H9 (cell line): ENCODE data around the gene SORCS2. TPM values are rescaled to one million over a fixed set of nuclear protein-coding genes. Genes with fewer than 3 reads are reported as not detected.

Experiments
- DNase-seq: peaks from one replicate; pipeline ENCODE4 v3.0.0-alpha.2; 2017
- H2AFZ ChIP-seq: one replicate; pipeline ENCODE4 v1.6.1; 2013; ENCODE audit warnings: mild to moderate bottlenecking, low read length, control low read depth, moderate library complexity
- H2AK5ac ChIP-seq: 2 replicates; pipeline ENCODE4 v1.6.1; 2013; ENCODE audit warnings: low read length, control low read depth, mixed read lengths; ENCODE audit not compliant: insufficient read length
- H2BK120ac ChIP-seq: one replicate; pipeline ENCODE4 v1.6.1; 2013; ENCODE audit warnings: low read depth, mild to moderate bottlenecking, low read length, control low read depth, inconsistent platforms; ENCODE audit not compliant: poor library complexity, severe bottlenecking
- H2BK12ac ChIP-seq: 2 replicates; pipeline ENCODE4 v1.6.1; 2013; ENCODE audit warnings: low read length, control low read depth, mixed read lengths, low read depth; ENCODE audit not compliant: insufficient read length
- H2BK15ac ChIP-seq: 2 replicates; pipeline ENCODE4 v1.6.1; 2013; ENCODE audit warnings: low read depth, low read length, control low read depth
- H2BK20ac ChIP-seq: one replicate; pipeline ENCODE4 v1.6.1; 2013; ENCODE audit warnings: low read depth, mild to moderate bottlenecking, low read length, control low read depth, inconsistent platforms; ENCODE audit not compliant: poor library complexity, severe bottlenecking
- H2BK5ac ChIP-seq: 2 replicates; pipeline ENCODE4 v1.6.1; 2013; ENCODE audit warnings: low read length, control low read depth, mixed read lengths; ENCODE audit not compliant: insufficient read length
- H3K14ac ChIP-seq: 2 replicates; pipeline ENCODE4 v1.6.1; 2013; ENCODE audit warnings: low read length, control low read depth; ENCODE audit not compliant: insufficient read depth
- H3K18ac ChIP-seq: 2 replicates; pipeline ENCODE4 v1.6.1; 2013; ENCODE audit warnings: low read depth, mild to moderate bottlenecking, mixed read lengths, low read length, control low read depth; ENCODE audit not compliant: insufficient read length
- H3K23ac ChIP-seq: 2 replicates; pipeline ENCODE4 v1.6.1; 2013; ENCODE audit warnings: low read length, control low read depth, mixed read lengths, low read depth; ENCODE audit not compliant: insufficient read length
- H3K23me2 ChIP-seq: 2 replicates; pipeline ENCODE4 v1.6.1; 2013; ENCODE audit warnings: low read depth, mild to moderate bottlenecking, mixed read lengths, low read length, control low read depth; ENCODE audit not compliant: insufficient read length, poor library complexity, severe bottlenecking
- H3K27ac ChIP-seq: 2 replicates; pipeline ENCODE4 v1.5.1; 2013; ENCODE audit warnings: low read length, control low read depth, mixed read lengths, low read depth; ENCODE audit not compliant: insufficient read length
- H3K27me3 ChIP-seq: 2 replicates; pipeline ENCODE4 v1.6.1; 2013; ENCODE audit warnings: low read length, control low read depth, inconsistent platforms; ENCODE audit not compliant: insufficient read depth
- H3K4ac ChIP-seq: 2 replicates; pipeline ENCODE4 v1.6.1; 2013; ENCODE audit warnings: low read depth, mild to moderate bottlenecking, control low read depth, inconsistent platforms, low read length, moderate library complexity
- H3K4me1 ChIP-seq: 2 replicates; pipeline ENCODE4 v1.6.1; 2013; ENCODE audit warnings: low read length, control low read depth, inconsistent platforms; ENCODE audit not compliant: insufficient read depth
- H3K4me2 ChIP-seq: 2 replicates; pipeline ENCODE4 v1.6.1; 2013; ENCODE audit warnings: low read length, control low read depth, mixed read lengths; ENCODE audit not compliant: insufficient read length, insufficient read depth
- H3K56ac ChIP-seq: 2 replicates; pipeline ENCODE4 v1.6.1; 2013; ENCODE audit warnings: low read depth, mild to moderate bottlenecking, mixed read lengths, low read length, control low read depth; ENCODE audit not compliant: insufficient read length
- H3K79me1 ChIP-seq: 2 replicates; pipeline ENCODE4 v1.6.1; 2013; ENCODE audit warnings: low read depth, mild to moderate bottlenecking, moderate library complexity, low read length, control low read depth, inconsistent platforms; ENCODE audit not compliant: insufficient read depth, poor library complexity, severe bottlenecking
- H3K79me2 ChIP-seq: 2 replicates; pipeline ENCODE4 v1.6.1; 2013; ENCODE audit warnings: low read length, control low read depth, inconsistent platforms; ENCODE audit not compliant: insufficient read depth
- H3K9ac ChIP-seq: 2 replicates; pipeline ENCODE4 v1.6.1; 2013; ENCODE audit warnings: low read length, control low read depth, mixed read lengths; ENCODE audit not compliant: insufficient read length; ENCODE audit errors: extremely low read depth
- H3K9me3 ChIP-seq: one replicate; pipeline ENCODE4 v1.6.1; 2013; ENCODE audit warnings: low read depth, low read length, inconsistent platforms; ENCODE audit not compliant: control insufficient read depth
- H3T11ph ChIP-seq: one replicate; pipeline ENCODE4 v1.6.1; 2013; ENCODE audit warnings: mild to moderate bottlenecking, low read length, control low read depth, inconsistent platforms
- H4K20me1 ChIP-seq: one replicate; pipeline ENCODE4 v1.6.1; 2013; ENCODE audit not compliant: control insufficient read depth, insufficient read length, insufficient read depth
- H4K5ac ChIP-seq: 2 replicates; pipeline ENCODE4 v1.6.1; 2013; ENCODE audit warnings: low read depth, mild to moderate bottlenecking, mixed read lengths, low read length, control low read depth; ENCODE audit not compliant: insufficient read length
- H4K8ac ChIP-seq: replicated peaks from 2 replicates; pipeline ENCODE4 v1.6.1; 2013; ENCODE audit warnings: low read length, control low read depth, mixed read lengths, low read depth; ENCODE audit not compliant: insufficient read length
- H4K91ac ChIP-seq: 2 replicates; pipeline ENCODE4 v1.6.1; 2013; ENCODE audit warnings: low read depth, mild to moderate bottlenecking, moderate library complexity, mixed read lengths, low read length, control low read depth; ENCODE audit not compliant: insufficient read length
- H3K27ac Mint-ChIP-seq, 3 experiments: 2 replicates in 2 of 3; 3 replicates in 1 of 3; pipeline ENCODE4 v1.8.0; 2020 to 2021; ENCODE audit warnings: mixed read lengths in 3 of 3, mild to moderate bottlenecking in 1 of 3, moderate library complexity in 1 of 3
- H3K27me3 Mint-ChIP-seq: 2 replicates; pipeline ENCODE4 v1.8.0; 2021; ENCODE audit warnings: low read depth, mild to moderate bottlenecking, moderate library complexity, mixed read lengths
- H3K36me3 Mint-ChIP-seq, 3 experiments: 2 replicates in 2 of 3; 3 replicates in 1 of 3; pipeline ENCODE4 v1.8.0; 2020 to 2021; ENCODE audit warnings: low read depth in 3 of 3, mixed read lengths in 3 of 3; ENCODE audit not compliant: insufficient read depth in 1 of 3
- H3K4me1 Mint-ChIP-seq, 2 experiments: 2 replicates each; pipeline ENCODE4 v1.8.0; 2020; ENCODE audit warnings: mixed read lengths in 2 of 2
- H3K4me3 Mint-ChIP-seq, 2 experiments: 2 replicates in 1 of 2; 3 replicates in 1 of 2; pipeline ENCODE4 v1.8.0; 2020 to 2021; ENCODE audit warnings: mild to moderate bottlenecking in 2 of 2, mixed read lengths in 2 of 2, moderate library complexity in 1 of 2
- H3K9me3 Mint-ChIP-seq, 2 experiments: 2 replicates in 1 of 2; 3 replicates in 1 of 2; pipeline ENCODE4 v1.8.0; 2020; ENCODE audit warnings: mild to moderate bottlenecking in 2 of 2, mixed read lengths in 2 of 2, moderate library complexity in 1 of 2
- CTCF ChIP-seq: fragments of 200-600 bp; sonication (generic); conservative IDR thresholded peaks from 3 replicates; pipeline ENCODE4 v1.8.0; 2021; ENCODE audit warnings: antibody characterized with exemption, mild to moderate bottlenecking
- WGBS: extraction: QIAGEN DNeasy Blood & Tissue Kit; methylation state at CpG from one replicate; pipeline ENCODE4 v1.1.7; 2013; ENCODE audit warnings: missing lambda C conversion rate, low lambda C conversion rate, mixed read lengths; ENCODE audit not compliant: insufficient read length; ENCODE audit errors: extremely low coverage; 5-methylcytosine and 5-hydroxymethylcytosine counted together
- total RNA-seq: library from RNA; stranded (reverse); gene quantifications from 2 replicates; pipeline ENCODE4 v1.2.1, GENCODE V29; 2021

Gene SORCS2
- total RNA-seq, 1 experiment from 2014 or later = 0.57 TPM

GRCh38 chr4:7668826-7669225 is 476.5 kb downstream of the SORCS2 start:
- Histone ChIP-seq H2BK5ac (no peak overlapping the region), H4K20me1 (no peaks in the 10 kb centered on the region), H2AK5ac (no peak overlapping the region), H3K23ac (no peak overlapping the region), H3K9ac (no peak overlapping the region), H3K4me2 (no peak overlapping the region), H2BK15ac (no peak overlapping the region), H3K4ac (no peak overlapping the region), H3K56ac (no peak overlapping the region), H2AFZ (no peak overlapping the region), H3K4me1 (no peaks in the 10 kb centered on the region), H3K14ac (no peak overlapping the region), H4K5ac (no peak overlapping the region), H3K23me2 (no peaks in the 10 kb centered on the region), H3K79me2 (no peaks in the 10 kb centered on the region), H2BK12ac (no peak overlapping the region), H4K8ac (no peak overlapping the region), H3K27me3 (no peaks in the 10 kb centered on the region), H4K91ac (no peak overlapping the region), H3T11ph (no peak overlapping the region), H3K79me1 (no peaks in the 10 kb centered on the region), H3K9me3 (no peaks in the 10 kb centered on the region), H2BK120ac (no peak overlapping the region), H3K18ac (no peak overlapping the region), H2BK20ac (no peak overlapping the region), H3K27ac (no peak overlapping the region)
- Mint-ChIP-seq H3K27me3 (peaks cover 8% of the 10 kb centered on the region), H3K27ac (no peak overlapping the region), H3K4me3 (no peak overlapping the region), H3K36me3 (peaks cover 0 to 6% (median 6%) of the 10 kb centered on the region in 3 experiments; a peak in 4 of 7 replicates), H3K9me3 (peaks cover 8 to 9% of the 10 kb centered on the region in 2 experiments; a peak in 4 of 5 replicates), H3K4me1 (peaks cover 0 to 5% of the 10 kb centered on the region in 2 experiments; a peak in 2 of 4 replicates)
- WGBS = no CpG with 5 or more reads among the region's 4 CpGs
- no peak for DNase-seq
- no peak for TF ChIP-seq CTCF
